T-cell (primary cell): ENCODE measurements around the gene COL5A3. TPM values are rescaled to one million over a fixed set of nuclear protein-coding genes. Genes with fewer than 3 reads are reported as not detected.

Experiments
- ATAC-seq, 4 experiments: fragments of 200-7000 bp in 3 of 4; fragments of 150-1000 bp in 1 of 4; cut with Tn5 transposase; replicated peaks in 1 of 4; 1 replicate in 3 of 4; 2 replicates in 1 of 4; pipeline ENCODE4 v1.10.0; 2021; ENCODE audit warnings: moderate library complexity in 3 of 4, mild to moderate bottlenecking in 2 of 4, moderate number of reproducible peaks in 1 of 4
- CTCF ChIA-PET, 2 donors: fragments of 300-600 bp; sonication (Branson Sonifier 250); formaldehyde crosslinking; loops; one replicate each; lab custom pipeline; 2022; ENCODE audit warnings: antibody characterized with exemption in 2 of 2; lab: Charles Lee
- POLR2A ChIA-PET, 2 donors: fragments of 300-600 bp; sonication (Branson Sonifier 250); formaldehyde crosslinking; loops; one replicate each; lab custom pipeline; 2022; ENCODE audit warnings: antibody characterized with exemption in 2 of 2; lab: Charles Lee
- DNase-seq, 35 experiments: peaks; one replicate each; pipeline versions ENCODE4 v3.0.0 to v3.0.0-alpha.2; 2013 to 2023
- H3K27ac ChIP-seq: one replicate; pipeline ENCODE4 v1.5.1; 2013; ENCODE audit warnings: low read length
- H3K27me3 ChIP-seq, 2 experiments: replicated peaks in 1 of 2; 1 replicate in 1 of 2; 2 replicates in 1 of 2; pipeline versions ENCODE4 v1.6.1 to v1.7.0; 2013; ENCODE audit warnings: low read length in 1 of 2, mixed read lengths in 1 of 2; ENCODE audit not compliant: control insufficient read depth in 2 of 2, insufficient read depth in 2 of 2; ENCODE audit errors: extremely low read depth in 1 of 2
- H3K36me3 ChIP-seq, 2 donors: 1 replicate in 1 of 2; 2 replicates in 1 of 2; pipeline versions ENCODE4 v1.6.1 to v1.7.0; 2013; ENCODE audit warnings: low read length in 1 of 2; ENCODE audit not compliant: control insufficient read depth in 2 of 2, insufficient read depth in 1 of 2; ENCODE audit errors: extremely low read depth in 1 of 2
- H3K4me1 ChIP-seq, 2 experiments: 1 replicate in 1 of 2; 2 replicates in 1 of 2; pipeline versions ENCODE4 v1.6.1 to v1.7.0; 2013; ENCODE audit warnings: low read length in 2 of 2, mixed read lengths in 1 of 2; ENCODE audit not compliant: insufficient read depth in 2 of 2, control insufficient read depth in 1 of 2; ENCODE audit errors: extremely low read depth in 1 of 2
- H3K4me3 ChIP-seq, 2 donors: 1 replicate in 1 of 2; 2 replicates in 1 of 2; pipeline versions ENCODE4 v1.5.1 to v1.7.0; 2013; ENCODE audit warnings: mild to moderate bottlenecking in 2 of 2, low read length in 1 of 2, moderate library complexity in 1 of 2; ENCODE audit not compliant: control insufficient read depth in 1 of 2; ENCODE audit errors: extremely low read depth in 1 of 2
- H3K9me3 ChIP-seq: 2 replicates; pipeline ENCODE4 v1.7.0; 2013
- H3K27ac Mint-ChIP-seq, 2 donors: one replicate each; pipeline ENCODE4 v1.8.0; 2020 to 2021; ENCODE audit warnings: mild to moderate bottlenecking in 2 of 2, mixed read lengths in 2 of 2
- H3K27me3 Mint-ChIP-seq, 2 donors: one replicate each; pipeline ENCODE4 v1.8.0; 2021 to 2022; ENCODE audit warnings: mixed read lengths in 2 of 2
- H3K36me3 Mint-ChIP-seq: one replicate; pipeline ENCODE4 v1.8.0; 2021; ENCODE audit warnings: mixed read lengths
- H3K4me1 Mint-ChIP-seq, 3 donors: one replicate each; pipeline ENCODE4 v1.8.0; 2020 to 2022; ENCODE audit warnings: mixed read lengths in 3 of 3, mild to moderate bottlenecking in 1 of 3
- H3K4me3 Mint-ChIP-seq, 3 donors: one replicate each; pipeline ENCODE4 v1.8.0; 2020 to 2022; ENCODE audit warnings: mild to moderate bottlenecking in 3 of 3, mixed read lengths in 3 of 3, moderate library complexity in 3 of 3
- H3K9me3 Mint-ChIP-seq, 3 donors: one replicate each; pipeline ENCODE4 v1.8.0; 2020 to 2022; ENCODE audit warnings: mixed read lengths in 3 of 3
- WGBS: methylation state at CpG from one replicate; pipeline ENCODE4 v1.1.5; 2013; ENCODE audit warnings: missing lambda C conversion rate; ENCODE audit not compliant: insufficient coverage; 5-methylcytosine and 5-hydroxymethylcytosine counted together
- total RNA-seq, 35 experiments: library from RNA in 6 of 35; stranded (reverse) in 6 of 35; fragments of 120-200 nt in 1 of 35; gene quantifications; one replicate each; pipeline versions ENCODE4 v1.2.1 to v1.2.4 and lab custom pipeline; 2013 to 2026

COL5A3 gene
- total RNA-seq, 5 donors from 2014 or later (not counting 1 experiment from before 2014, with no cell fraction given), result 0.13 to 3.4 (median 2.2) TPM

DNA sequence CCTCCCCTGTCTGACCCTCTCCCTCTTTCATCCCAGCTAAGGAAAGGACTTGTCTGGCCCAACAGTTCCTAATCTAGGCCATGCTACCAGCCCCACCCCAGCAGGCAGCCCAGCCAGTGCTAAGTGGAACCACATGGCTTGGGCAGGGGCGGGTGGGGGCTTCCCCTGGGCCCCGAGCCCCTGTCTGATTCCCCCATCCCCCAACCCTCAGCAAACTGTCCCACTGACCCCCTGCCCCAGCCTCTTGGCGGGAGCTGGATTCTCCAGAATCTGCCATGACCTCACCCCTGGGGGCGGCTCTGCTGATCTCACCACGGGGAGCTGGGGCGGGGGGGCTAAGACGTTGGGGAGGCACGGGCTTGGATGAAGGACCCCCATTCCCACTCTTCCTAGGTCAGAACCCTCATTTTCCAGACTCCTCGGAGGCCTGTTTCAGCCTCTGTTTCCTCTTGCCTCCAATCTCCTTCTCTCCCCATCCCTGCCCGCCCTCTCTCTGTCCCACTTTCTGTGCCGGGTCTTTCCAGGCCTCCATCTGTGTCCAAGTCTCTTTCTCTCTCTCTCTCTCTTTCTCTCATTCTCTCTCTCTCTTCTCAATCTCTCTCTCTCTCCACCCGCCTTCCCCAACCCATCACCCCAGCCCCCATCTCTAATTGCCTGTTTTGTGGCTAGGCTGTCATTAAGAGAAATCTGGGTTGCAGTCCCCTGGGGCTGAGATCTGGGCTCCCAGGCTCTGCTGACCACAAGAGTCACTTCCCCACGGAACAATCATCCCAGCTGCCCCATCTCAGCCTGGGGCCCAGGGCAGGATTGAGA lies 2.7 kb downstream of the COL5A3 start:
- Histone ChIP-seq H3K4me3 (no peak overlapping the region), H3K27ac (no peak overlapping the region), H3K36me3 (no peaks in the 10 kb centered on the region), H3K9me3 (no peaks in the 10 kb centered on the region), H3K4me1 (peaks cover 0 to 74% of the 10 kb centered on the region in 2 experiments), H3K27me3 (peaks cover 6 to 86% of the 10 kb centered on the region in 2 experiments)
- no peaks in the 10 kb centered on the region for H3K36me3 Mint-ChIP-seq
- H3K9me3 Mint-ChIP-seq, result peaks cover 0 to 4% (median 0%) of the 10 kb centered on the region in 3 donors
- H3K27ac Mint-ChIP-seq, result peak overlapping the region in 1 of 2 donors; percentile 6
- no peak for ATAC-seq
- ChIA-PET CTCF (no interaction called here), POLR2A (no interaction called here)
- no peak for DNase-seq
- 53% methylated on average over 4 of the region's 13 CpGs for WGBS
- peak overlapping the region in 1 of 3 donors; percentile 30 for H3K4me3 Mint-ChIP-seq
- H3K4me1 Mint-ChIP-seq, result peaks cover 20 to 24% (median 23%) of the 10 kb centered on the region in 3 donors
- peaks cover 63 to 84% of the 10 kb centered on the region in 2 donors for H3K27me3 Mint-ChIP-seq

DNA sequence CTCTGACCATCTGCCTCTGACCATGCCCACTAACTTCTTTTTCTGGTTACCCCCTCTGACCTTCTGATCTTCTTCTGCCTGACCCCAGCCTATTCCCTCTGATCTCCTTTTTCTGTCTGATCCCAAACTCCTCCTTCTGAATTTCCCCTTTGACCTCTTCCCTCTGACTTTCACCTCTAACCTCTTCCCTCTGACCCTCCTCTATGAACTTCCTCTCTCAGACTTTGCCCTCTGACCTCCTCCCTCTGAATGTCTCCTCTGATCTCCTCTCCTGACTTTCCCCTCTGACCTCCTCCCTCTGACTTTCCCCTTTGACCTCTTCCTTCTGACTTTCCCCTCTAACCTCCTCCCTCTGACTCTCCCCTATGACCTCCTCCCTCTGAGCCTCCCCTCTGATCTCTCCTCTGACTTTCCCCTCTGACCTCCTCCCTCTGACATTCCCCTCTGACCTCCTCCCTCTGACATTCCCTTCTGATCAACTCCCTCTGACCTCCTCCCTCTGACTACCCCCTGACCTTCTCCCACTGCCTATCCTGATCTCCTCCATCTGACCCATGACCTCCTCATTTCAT lies 3.5 kb downstream of the COL5A3 start:
- Mint-ChIP-seq H3K9me3 (peaks cover 0 to 4% (median 0%) of the 10 kb centered on the region in 3 donors), H3K4me3 (peak overlapping the region in 1 of 3 donors; percentile 27), H3K4me1 (peaks cover 20 to 24% (median 23%) of the 10 kb centered on the region in 3 donors), H3K36me3 (no peaks in the 10 kb centered on the region), H3K27ac (no peak overlapping the region), H3K27me3 (peaks cover 65 to 82% of the 10 kb centered on the region in 2 donors)
- ATAC-seq (no peak), DNase-seq (no peak)
- H3K27ac ChIP-seq, result no peak overlapping the region
- POLR2A ChIA-PET, result no interaction called here
- no peaks in the 10 kb centered on the region for H3K36me3 ChIP-seq
- CTCF ChIA-PET, result no interaction called here
- H3K27me3 ChIP-seq, result peaks cover 6 to 84% of the 10 kb centered on the region in 2 experiments
- no peak overlapping the region for H3K4me3 ChIP-seq
- no peaks in the 10 kb centered on the region for H3K9me3 ChIP-seq
- H3K4me1 ChIP-seq, result peaks cover 0 to 74% of the 10 kb centered on the region in 2 experiments

DNA sequence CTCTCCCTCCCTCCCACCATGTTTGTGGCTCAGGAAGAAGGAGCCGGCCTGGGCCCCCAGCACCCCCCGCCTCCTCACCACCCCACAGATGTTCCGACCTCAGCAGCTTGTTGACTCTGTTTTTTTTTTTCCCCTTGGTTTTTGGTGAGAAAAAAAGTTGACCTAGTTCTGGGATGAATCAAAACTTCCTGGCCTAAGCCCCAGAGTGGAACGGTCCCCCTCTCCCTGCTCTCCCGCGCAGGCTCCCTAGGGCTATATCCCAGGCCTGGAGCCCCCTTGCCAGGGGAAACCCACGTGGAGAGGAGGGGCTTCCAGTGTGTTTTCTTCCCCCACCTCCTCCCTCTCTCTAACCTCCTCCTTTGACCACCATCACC lies 4.0 kb downstream of the COL5A3 start:
- H3K4me1 ChIP-seq, result peaks cover 0 to 74% of the 10 kb centered on the region in 2 experiments
- H3K27ac ChIP-seq, result peak overlapping the region; percentile 29
- H3K27me3 Mint-ChIP-seq, result peaks cover 65 to 82% of the 10 kb centered on the region in 2 donors
- H3K4me1 Mint-ChIP-seq, result peaks cover 20 to 24% (median 23%) of the 10 kb centered on the region in 3 donors
- H3K9me3 ChIP-seq, result no peaks in the 10 kb centered on the region
- no CpG with 5 or more reads among the region's 7 CpGs for WGBS
- peak overlapping the region in 2 of 3 donors; percentile 17 to 27 for H3K4me3 Mint-ChIP-seq
- no peaks in the 10 kb centered on the region for H3K36me3 Mint-ChIP-seq
- peaks cover 6 to 84% of the 10 kb centered on the region in 2 experiments for H3K27me3 ChIP-seq
- POLR2A ChIA-PET, result no interaction called here
- H3K36me3 ChIP-seq, result no peaks in the 10 kb centered on the region
- H3K27ac Mint-ChIP-seq, result no peak overlapping the region
- DNase-seq (peak in 1 of 35 experiments; percentile 29), ATAC-seq (no peak)
- H3K9me3 Mint-ChIP-seq, result peaks cover 0 to 4% (median 0%) of the 10 kb centered on the region in 3 donors
- CTCF ChIA-PET, result no interaction called here
- peak overlapping the region in 1 of 2 donors; percentile 40 for H3K4me3 ChIP-seq

DNA sequence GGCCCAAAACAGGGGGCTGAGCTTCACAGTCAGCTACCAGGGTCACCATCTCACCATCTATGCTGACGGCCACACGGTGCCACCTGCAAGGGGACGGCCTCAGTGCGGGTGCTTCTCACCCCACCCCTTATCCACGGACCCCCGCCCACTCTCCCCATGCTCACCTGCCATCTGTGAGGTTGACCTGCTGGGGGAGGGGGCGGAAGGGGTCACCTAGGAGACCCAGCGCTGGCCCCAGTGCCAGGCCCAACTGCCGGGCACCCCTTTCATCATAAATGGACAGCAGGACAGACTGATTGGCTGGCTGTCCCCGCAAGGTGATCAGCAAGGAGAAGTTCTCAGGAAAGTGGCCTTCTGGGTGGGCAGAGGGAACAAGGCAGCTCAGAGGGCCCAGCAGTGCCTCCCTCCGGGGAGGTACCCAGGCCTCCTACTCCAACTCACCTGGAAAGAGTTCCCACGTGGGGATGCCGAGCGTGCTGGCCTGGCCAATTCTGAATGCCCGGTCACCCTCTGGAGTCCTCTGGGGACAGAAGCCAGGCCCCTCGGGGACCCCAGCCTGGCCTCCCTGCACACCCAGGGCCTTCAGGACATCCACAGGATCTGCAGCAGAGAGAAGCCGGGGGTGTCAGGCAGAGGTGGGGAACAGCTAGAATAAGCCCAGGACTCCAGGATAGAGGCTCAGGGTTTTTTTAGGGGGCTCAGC lies 4.5 kb downstream of the COL5A3 start:
- no peak for DNase-seq
- ATAC-seq, result no peak
- Histone ChIP-seq H3K4me3 (peak overlapping the region in 1 of 2 donors; percentile 40), H3K27me3 (peaks cover 6 to 84% of the 10 kb centered on the region in 2 experiments), H3K9me3 (no peaks in the 10 kb centered on the region), H3K4me1 (peaks cover 0 to 74% of the 10 kb centered on the region in 2 experiments), H3K36me3 (no peaks in the 10 kb centered on the region), H3K27ac (peak overlapping the region; percentile 29)
- peaks cover 59 to 76% of the 10 kb centered on the region in 2 donors for H3K27me3 Mint-ChIP-seq
- H3K36me3 Mint-ChIP-seq, result no peaks in the 10 kb centered on the region
- no peak overlapping the region for H3K27ac Mint-ChIP-seq
- ChIA-PET POLR2A (interaction anchor here in 1 of 2 donors (0.6 kb wide), 1 partner anchor 22 kb away, joined by 6 read pairs; no protein-coding TSS in a partner anchor), CTCF (no interaction called here)
- H3K9me3 Mint-ChIP-seq, result peaks cover 0 to 4% (median 0%) of the 10 kb centered on the region in 3 donors
- WGBS, result 76% methylated on average over 7 of the region's 17 CpGs
- peak overlapping the region in 1 of 3 donors; percentile 25 for H3K4me3 Mint-ChIP-seq
- H3K4me1 Mint-ChIP-seq, result peaks cover 16 to 24% (median 23%) of the 10 kb centered on the region in 3 donors

DNA sequence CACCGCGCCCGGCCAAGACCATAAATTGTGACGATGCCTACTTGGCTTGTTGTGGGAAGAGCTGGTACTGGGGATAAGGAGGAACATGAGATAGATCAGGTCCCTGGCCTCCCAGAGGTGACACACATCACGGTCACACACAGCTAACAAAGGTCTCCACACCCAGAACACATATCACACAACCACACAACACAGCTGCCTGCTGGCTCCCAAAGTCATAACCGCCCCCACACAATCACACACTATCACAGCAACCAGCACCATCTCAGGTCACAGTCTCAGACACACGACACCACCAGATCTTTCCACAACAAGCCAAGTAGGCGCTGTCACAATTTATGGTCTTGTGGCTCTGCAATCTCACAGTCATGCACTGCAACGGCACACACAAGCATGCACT lies 5.7 kb downstream of the COL5A3 start:
- WGBS, result 54% methylated on average over 5 of the region's 9 CpGs
- Mint-ChIP-seq H3K27me3 (peaks cover 62 to 79% of the 10 kb centered on the region in 2 donors), H3K9me3 (peaks cover 0 to 1% (median 0%) of the 10 kb centered on the region in 3 donors), H3K27ac (no peak overlapping the region), H3K4me3 (no peak overlapping the region), H3K4me1 (peaks cover 16 to 27% (median 26%) of the 10 kb centered on the region in 3 donors), H3K36me3 (no peaks in the 10 kb centered on the region)
- ChIA-PET POLR2A (no interaction called here), CTCF (interaction anchor here in 1 of 2 donors (0.7 kb wide), 1 partner anchor 23 kb away, joined by 5 read pairs; no protein-coding TSS in a partner anchor)
- Histone ChIP-seq H3K27ac (no peak overlapping the region), H3K27me3 (peaks cover 4 to 81% of the 10 kb centered on the region in 2 experiments), H3K4me3 (peak overlapping the region in 1 of 2 donors; percentile 24), H3K9me3 (no peaks in the 10 kb centered on the region), H3K4me1 (peaks cover 0 to 73% of the 10 kb centered on the region in 2 experiments), H3K36me3 (no peaks in the 10 kb centered on the region)
- no peak for DNase-seq
- no peak for ATAC-seq

DNA sequence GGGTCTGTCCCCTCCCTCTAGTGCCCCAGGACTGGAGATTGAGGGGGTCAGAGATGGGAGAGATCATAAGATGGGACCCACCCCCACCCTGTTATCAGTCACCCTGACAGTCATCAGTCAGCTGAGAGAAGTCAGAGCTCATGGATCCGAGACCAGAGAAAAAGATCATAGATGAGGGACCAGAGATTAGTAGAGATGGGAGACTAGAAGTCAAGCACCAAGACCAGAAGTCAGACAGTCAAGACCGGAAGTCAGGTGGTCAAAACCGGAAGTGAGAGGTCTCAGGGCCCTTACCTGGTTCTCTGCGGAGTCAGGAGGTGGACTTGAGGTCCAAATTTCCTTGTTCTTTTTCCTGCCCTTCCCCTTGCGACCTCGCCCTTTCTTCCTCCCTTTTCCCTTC lies 7.0 kb downstream of the COL5A3 start:
- Mint-ChIP-seq H3K9me3 (no peaks in the 10 kb centered on the region), H3K27ac (no peak overlapping the region), H3K4me1 (peaks cover 9 to 20% (median 18%) of the 10 kb centered on the region in 3 donors), H3K36me3 (no peaks in the 10 kb centered on the region), H3K4me3 (no peak overlapping the region), H3K27me3 (peaks cover 59 to 75% of the 10 kb centered on the region in 2 donors)
- DNase-seq (no peak), ATAC-seq (no peak)
- 64% methylated on average over 5 of the region's 6 CpGs for WGBS
- Histone ChIP-seq H3K27ac (no peak overlapping the region), H3K27me3 (peaks cover 0 to 68% of the 10 kb centered on the region in 2 experiments), H3K4me3 (no peak overlapping the region), H3K4me1 (peaks cover 0 to 59% of the 10 kb centered on the region in 2 experiments), H3K9me3 (no peaks in the 10 kb centered on the region), H3K36me3 (no peaks in the 10 kb centered on the region)
- CTCF ChIA-PET, result no interaction called here
- POLR2A ChIA-PET, result no interaction called here
